Stimulated activated CD4-positive, alpha-beta T cell treated with anti-CD3 and anti-CD28 coated beads, Interleukin-1b, Interleukin-23, amount 100 ng/mL, for 48 hours (primary cell): ENCODE measurements around the gene FAT4.

Source experiments
- DNase-seq: peaks from one replicate; pipeline ENCODE4 v3.0.0-alpha.2; 2020

Gene FAT4

GRCh38 chr4:125316791-125317524 is 2.2 kb downstream of the FAT4 start:
- DNase-seq: no peak

DNA sequence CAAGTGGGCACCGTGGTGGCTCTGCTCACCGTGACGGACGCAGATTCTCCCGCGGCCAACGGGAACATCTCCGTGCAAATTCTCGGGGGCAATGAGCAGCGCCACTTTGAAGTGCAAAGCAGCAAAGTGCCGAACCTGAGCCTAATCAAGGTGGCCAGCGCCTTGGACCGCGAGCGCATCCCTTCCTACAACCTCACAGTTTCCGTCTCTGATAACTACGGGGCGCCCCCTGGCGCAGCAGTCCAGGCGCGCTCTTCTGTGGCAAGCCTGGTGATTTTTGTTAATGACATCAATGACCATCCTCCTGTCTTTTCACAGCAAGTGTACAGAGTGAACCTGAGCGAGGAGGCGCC is 2.7 kb downstream of the FAT4 start:
- no peak for DNase-seq

- DNase-seq: no peak
Observed at GRCh38 chr4:125319311-125319710, 4.6 kb downstream of the FAT4 start.

DNA sequence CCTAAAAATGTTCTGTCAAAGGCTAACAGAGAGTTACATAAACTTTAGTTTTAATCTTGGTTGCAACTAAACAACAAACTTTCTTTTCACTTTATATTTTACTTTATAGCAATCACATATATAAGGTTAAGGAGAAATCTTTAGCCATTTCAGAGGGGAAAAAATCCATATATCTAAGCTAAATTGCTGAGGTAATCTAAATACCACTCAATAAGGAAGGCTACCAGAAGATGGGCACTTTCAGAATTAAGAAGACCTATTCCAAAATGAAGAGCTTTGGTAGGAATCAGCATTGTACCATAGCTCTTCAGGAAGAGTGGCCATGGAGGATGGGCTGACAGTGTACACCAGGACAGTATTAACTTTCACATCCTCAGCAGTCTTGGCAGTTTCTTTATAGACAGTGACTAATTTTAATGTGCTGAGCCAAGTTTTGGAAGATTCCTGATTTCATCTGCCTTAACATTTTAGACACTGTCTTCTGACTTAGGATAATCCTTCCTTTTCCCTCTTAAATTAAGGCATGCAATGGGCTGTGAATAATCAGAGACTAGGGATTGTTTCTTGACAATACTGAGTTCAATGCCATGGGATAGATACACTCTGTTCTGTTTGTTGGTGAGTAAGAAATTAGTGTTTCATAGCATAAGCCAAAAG is 7.1 kb downstream of the FAT4 start:
- DNase-seq: no peak

DNA sequence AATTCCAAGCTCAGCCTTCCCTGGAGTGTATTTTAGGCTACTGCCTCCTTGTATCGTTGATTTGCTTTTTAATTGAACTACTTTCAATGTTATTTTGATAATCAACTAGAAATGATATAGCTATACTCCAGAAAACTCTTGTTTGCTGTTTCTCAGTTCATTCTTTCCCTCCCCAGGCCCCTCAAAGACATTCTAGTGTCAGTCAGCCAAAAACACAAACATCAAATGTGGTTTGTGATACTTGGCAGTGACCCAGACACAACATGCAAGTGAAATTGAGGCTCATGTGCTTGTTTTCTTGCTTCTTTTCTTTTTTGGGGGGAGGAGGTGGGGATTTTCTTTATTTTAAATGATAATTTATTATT is 7.6 kb downstream of the FAT4 start:
- no peak for DNase-seq

DNA sequence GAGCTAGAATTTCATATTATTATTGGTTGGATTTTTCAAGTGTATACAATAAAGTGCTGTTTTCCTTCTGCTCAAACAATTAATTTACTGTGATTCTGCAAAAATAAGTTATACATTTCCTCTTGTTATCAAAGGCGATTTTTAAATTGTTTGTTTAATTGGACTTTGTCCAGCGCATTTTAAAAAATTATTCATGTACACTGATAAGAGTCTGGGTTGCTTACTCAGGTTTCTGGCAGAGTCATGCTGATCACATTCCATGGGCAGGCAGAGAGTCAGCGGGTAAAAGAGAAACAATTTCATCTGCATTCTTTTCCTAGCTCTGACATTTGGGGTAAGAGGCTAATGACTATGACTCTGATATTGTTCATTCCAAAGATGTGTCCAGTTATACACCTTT is 8.9 kb downstream of the FAT4 start:
- no peak for DNase-seq

DNA sequence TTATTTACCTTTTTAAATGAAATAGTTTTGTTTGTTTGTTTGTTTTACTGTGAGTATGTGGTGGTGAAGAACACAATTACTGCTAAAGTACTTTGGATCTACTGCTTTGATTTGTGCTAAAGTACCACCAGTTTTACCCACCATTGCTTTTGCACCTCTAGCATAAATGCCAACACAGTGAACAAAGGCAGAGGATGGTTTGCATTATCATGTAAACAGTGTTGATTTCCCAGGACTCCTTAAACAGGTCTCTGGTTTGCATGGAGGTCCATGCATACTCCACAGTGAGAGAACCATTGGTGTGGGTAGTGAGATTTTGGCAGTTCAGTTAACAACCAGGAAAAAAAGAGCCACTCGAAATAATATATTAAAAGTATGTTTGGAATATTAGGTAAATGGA is 11.0 kb downstream of the FAT4 start:
- no peak for DNase-seq

DNA sequence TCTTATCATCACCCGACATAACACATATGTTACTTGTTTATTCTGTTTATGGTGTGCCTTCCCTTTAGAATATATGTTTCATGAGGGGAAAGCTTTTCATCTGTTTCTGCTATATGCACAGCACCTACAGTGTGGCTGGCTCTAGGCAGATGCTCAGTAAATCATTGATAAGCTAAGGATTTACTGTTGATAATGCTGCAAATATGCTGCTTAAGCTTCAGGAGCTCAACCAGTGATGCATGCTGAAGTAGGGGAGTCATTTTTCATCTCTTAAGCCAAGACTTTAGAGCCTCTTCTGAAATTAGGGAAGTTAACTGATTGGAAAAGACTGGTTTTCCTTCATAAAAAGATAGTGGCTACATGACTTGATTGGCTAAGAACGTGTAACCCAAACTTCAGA is 16.4 kb downstream of the FAT4 start:
- no peak for DNase-seq

DNA sequence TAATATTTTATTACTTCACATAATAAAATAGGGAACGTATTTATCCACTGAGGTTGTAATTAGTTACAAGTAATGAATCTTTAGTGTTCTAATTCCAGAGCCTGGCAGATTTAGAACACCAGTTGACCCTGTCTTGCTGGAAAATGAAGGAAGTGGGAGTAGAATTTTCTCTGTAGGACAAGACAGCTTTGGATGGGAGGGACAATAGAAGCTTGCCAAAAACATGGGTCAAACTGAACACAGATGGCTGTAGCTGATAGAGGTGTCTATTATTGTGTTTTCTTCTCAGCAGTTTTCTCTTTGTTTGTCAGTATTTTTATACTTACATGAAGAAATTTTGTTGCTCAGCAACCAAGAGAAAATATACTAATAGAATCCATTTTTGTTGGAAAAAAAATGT is 20.2 kb downstream of the FAT4 start:
- DNase-seq: no peak

DNA sequence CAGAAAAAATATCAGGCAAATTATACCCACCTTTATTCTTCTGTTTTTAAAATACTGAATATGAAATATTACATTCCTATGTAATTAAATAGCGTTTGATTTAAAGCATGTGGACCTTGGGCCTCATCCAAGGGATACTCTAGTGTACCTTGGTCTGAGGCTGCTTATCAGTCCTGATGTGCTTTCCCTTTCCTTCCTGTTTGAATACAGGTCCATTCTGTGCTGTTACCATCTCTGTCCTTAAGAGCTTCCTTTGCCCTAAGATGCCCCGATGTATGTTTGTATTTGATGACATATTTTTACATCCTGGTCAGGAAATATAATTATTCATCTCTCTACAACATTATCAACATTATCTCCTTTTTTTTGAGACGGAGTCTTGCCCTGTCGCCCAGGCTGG is 24.1 kb downstream of the FAT4 start:
- DNase-seq: no peak

DNA sequence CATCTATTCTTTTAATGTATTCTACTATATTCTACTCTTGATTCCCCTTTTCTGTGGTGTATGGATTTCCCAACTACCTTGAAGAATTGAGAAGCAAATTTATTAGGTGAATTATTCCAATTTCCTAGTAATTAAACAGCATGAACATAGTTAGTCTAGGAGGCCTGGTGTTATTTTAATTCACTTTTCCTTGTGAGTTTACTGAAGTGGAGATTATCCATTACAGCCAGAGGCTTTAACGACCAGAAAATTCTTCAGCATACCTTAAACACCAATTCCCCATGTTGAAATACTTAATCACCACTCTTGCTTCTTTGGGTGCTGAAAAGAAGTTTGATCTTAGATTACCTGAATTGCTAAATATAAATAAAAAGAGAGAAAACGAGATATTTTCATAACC is 29.4 kb downstream of the FAT4 start:
- DNase-seq: no peak

DNA sequence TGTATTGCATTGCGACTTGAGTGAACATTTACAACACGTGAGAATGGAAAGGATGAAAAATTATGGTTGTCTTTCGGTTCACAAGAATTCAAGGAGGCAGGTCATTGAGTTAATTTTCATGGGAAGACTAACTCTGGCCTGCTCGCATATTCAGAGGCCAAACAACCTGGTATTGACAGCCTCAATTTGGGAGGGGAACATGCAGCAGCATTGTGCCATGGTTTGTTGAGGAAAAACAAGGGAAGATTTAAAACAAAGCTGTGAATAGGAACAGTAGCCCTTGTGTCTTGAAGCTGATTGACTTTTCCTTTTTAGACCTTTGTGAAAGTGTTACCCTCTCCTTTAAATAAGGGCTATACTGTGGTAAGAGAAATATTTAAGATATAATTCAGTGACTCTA is 31.9 kb downstream of the FAT4 start:
- no peak for DNase-seq

GRCh38 chr4:125350470-125351135 is 35.8 kb downstream of the FAT4 start:
- DNase-seq: no peak

DNA sequence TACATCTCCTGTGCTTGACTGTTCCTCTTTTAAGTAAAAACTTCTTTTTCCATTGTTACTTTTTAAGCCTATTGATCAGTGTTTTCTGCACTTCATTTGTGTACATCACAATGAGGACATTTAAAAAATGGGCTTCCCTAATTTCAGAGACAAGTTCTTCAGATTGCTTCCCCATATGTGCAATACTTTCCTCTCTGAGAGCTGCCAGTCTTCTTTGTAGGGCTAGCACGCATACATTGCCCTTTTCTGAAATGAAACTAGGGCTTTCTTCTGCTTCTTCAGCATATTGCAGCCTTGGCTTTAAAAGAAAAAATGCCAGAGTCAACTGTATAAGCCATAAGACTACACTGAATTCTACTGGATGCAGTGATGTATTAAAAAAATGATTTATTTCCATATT is 37.8 kb downstream of the FAT4 start:
- no peak for DNase-seq

DNA sequence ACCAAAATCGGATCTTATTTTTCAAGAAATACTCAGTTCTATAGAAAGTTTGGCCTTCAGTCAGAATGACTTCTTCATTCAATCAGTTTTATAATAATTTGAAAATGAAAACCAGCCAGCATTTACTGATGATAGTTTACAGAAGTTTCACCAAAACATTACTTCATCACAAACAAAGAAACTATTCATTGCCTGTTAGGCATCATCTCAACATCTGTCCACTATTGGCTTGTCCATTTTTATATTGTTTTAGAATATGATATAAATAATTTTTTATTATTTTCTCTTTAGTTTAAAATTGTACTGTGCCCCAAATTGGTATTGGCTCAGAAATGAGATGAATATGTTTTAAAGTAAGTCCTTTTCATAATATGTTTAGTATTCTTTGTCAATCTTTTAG is 38.4 kb downstream of the FAT4 start:
- DNase-seq: no peak

GRCh38 chr4:125355791-125356190 is 41.0 kb downstream of the FAT4 start:
- DNase-seq: no peak

DNA sequence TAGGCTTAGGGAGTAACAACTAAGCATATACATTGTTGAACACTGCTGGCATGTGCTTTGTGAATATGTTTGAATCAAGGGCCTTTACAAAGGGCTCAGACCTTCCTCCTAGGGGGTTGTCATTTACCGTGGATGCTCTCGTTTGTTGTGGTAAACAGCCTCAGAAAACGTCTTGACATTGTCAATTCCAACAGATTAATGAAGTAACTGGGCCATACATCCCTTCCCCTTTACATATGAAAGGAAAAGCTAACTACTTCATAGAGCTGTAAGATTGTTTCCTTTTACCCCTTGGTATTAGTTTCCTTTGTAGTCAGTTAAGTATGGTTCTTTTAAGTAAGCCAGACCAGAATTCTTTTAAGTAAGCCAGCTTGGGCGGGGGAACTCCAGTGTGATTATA is 42.9 kb downstream of the FAT4 start:
- no peak for DNase-seq

DNA sequence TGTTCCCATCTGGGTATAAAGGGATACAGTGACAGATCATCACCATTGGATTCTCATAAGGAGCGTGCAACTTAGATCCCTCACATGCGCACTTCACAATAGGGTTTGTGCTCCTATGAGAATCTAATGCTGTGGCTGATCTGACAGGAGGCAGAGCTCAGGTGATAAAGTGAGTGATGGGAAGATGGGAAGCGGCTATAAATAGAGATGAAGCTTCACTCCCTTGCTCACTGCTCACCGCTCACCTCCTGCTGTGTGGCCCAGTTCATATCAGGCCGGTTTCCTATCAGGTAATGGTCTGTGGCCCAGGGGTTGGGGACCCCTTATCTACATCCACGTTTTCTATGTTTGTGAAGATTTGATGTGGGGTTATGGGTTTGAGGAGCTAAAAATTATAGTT is 43.7 kb downstream of the FAT4 start:
- no peak for DNase-seq

DNA sequence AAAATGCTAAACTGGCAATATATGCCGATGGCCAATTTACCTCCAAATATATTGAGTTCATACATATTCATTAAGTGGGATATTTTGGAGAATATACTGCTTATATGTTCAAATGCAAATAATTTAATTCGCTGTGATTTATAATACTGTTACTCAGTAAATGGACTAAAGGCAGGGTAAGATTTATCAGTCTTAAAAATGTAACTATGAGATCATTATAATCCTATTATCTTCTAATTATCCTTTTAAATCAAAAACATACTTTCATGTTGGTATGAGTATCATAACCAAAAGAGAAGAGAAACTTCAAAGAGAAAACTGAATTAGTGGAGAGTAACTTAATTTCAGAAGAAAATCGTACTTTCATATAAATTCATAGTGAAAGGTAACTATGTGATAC is 44.6 kb downstream of the FAT4 start:
- no peak for DNase-seq

- no peak for DNase-seq
Observed at GRCh38 chr4:125359960-125360634, 45.3 kb downstream of the FAT4 start.

GRCh38 chr4:125360727-125361126 is 46.0 kb downstream of the FAT4 start:
- no peak for DNase-seq
